GM12875 (cell line): ENCODE measurements around the gene ACAP3.

ENCODE experiments used
- H3K4me3 ChIP-seq: one replicate; pipeline ENCODE4 v1.5.1; 2011; ENCODE audit warnings: low read depth, low read length, control low read depth
- CTCF ChIP-seq: IDR thresholded peaks from 2 replicates; pipeline ENCODE4 v1.5.1; 2011; ENCODE audit warnings: low read depth, mild to moderate bottlenecking, control low read depth, inconsistent platforms, low read length, moderate library complexity, borderline replicate concordance; ENCODE audit not compliant: insufficient read depth

ACAP3 gene

GRCh38 chr1:1284221-1285101 is 23.3 kb downstream of the ACAP3 start:
- no peak for TF ChIP-seq CTCF
- no peak overlapping the region for H3K4me3 ChIP-seq

- no peak overlapping the region for H3K4me3 ChIP-seq
- 0 out of 2 replicates have a peak, but pooled peaks have one; percentile 10 for TF ChIP-seq CTCF
These were observed 23.9 kb downstream of the ACAP3 start for GRCh38 chr1:1283821-1284220.

GRCh38 chr1:1282998-1283397 is 24.7 kb downstream of the ACAP3 start:
- no peak overlapping the region for H3K4me3 ChIP-seq
- no peak for TF ChIP-seq CTCF

- TF ChIP-seq CTCF: no peak
- H3K4me3 ChIP-seq: no peak overlapping the region
These were observed 26.0 kb downstream of the ACAP3 start for GRCh38 chr1:1281533-1282321.

- TF ChIP-seq CTCF: no peak
- no peak overlapping the region for H3K4me3 ChIP-seq
These were observed 26.8 kb downstream of the ACAP3 start for GRCh38 chr1:1280782-1281481.

- no peak overlapping the region for H3K4me3 ChIP-seq
- no peak for TF ChIP-seq CTCF
These were observed 28.7 kb downstream of the ACAP3 start for GRCh38 chr1:1279028-1279427.
